Body of pancreas (tissue), 4 donors: ENCODE measurements around the gene ISCA2.

ENCODE experiments used
- CTCF ChIP-seq, 7 experiments: fragments of 450-650 bp in 4 of 7; fragments of 200-600 bp in 3 of 7; sonication (generic) in 3 of 7; IDR thresholded peaks; one replicate each; pipeline ENCODE4 v1.5.1; 2016 to 2019; ENCODE audit warnings: antibody characterized with exemption in 7 of 7
- POLR2A ChIP-seq, 3 donors: fragments of 450-650 bp; IDR thresholded peaks; one replicate each; pipeline ENCODE4 v1.6.1; 2016; ENCODE audit warnings: antibody characterized with exemption in 3 of 3, mild to moderate bottlenecking in 2 of 3

DNA sequence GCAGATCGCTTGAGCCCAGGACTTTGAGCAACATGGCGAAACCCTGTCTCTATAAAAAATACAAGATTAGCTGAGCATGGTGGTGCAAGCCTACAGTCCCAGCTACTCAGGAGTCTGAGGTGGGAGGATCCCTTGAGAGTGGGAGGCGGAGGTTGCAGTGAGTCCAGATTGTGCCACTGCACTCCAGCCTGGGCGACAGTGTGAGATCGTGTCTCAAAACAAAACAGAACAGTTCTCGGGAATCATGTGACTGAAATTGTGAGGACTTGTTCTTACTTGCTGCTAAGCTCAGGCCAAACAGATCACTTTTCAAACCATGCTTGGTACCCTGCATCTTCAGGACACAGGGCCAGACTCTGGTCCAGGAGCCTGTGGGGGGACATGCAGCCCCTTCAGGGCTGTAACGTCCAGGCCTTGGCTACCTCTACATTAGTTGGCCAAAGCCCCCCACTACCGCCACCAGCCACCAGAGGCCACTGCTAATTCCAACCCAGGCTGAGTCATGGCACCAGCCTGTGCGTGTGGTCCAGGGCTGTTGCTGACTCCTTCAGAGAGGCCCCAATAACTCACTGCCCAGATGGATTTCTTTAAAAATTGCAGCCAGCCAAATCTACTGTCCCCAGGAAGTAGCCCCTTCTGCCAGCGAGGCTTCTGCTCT is 34.1 kb upstream of the ISCA2 start:
- TF ChIP-seq CTCF (IDR thresholded peaks at IDR 0.05) (peak in 5 of 7 experiments; percentile 26 to 41 (median 35)), POLR2A (IDR thresholded peaks at IDR 0.05) (no peak)
